H9 (cell line): ENCODE measurements around the gene CWH43. TPM values are rescaled to one million over a fixed set of nuclear protein-coding genes. Genes with fewer than 3 reads are reported as not detected.

Experiments used
- DNase-seq: peaks from one replicate; pipeline ENCODE4 v3.0.0-alpha.2; 2017
- H2AFZ ChIP-seq: one replicate; pipeline ENCODE4 v1.6.1; 2013; ENCODE audit warnings: mild to moderate bottlenecking, low read length, control low read depth, moderate library complexity
- H2AK5ac ChIP-seq: 2 replicates; pipeline ENCODE4 v1.6.1; 2013; ENCODE audit warnings: low read length, control low read depth, mixed read lengths; ENCODE audit not compliant: insufficient read length
- H2BK120ac ChIP-seq: one replicate; pipeline ENCODE4 v1.6.1; 2013; ENCODE audit warnings: low read depth, mild to moderate bottlenecking, low read length, control low read depth, inconsistent platforms; ENCODE audit not compliant: poor library complexity, severe bottlenecking
- H2BK12ac ChIP-seq: 2 replicates; pipeline ENCODE4 v1.6.1; 2013; ENCODE audit warnings: low read length, control low read depth, mixed read lengths, low read depth; ENCODE audit not compliant: insufficient read length
- H2BK15ac ChIP-seq: 2 replicates; pipeline ENCODE4 v1.6.1; 2013; ENCODE audit warnings: low read depth, low read length, control low read depth
- H2BK20ac ChIP-seq: one replicate; pipeline ENCODE4 v1.6.1; 2013; ENCODE audit warnings: low read depth, mild to moderate bottlenecking, low read length, control low read depth, inconsistent platforms; ENCODE audit not compliant: poor library complexity, severe bottlenecking
- H2BK5ac ChIP-seq: 2 replicates; pipeline ENCODE4 v1.6.1; 2013; ENCODE audit warnings: low read length, control low read depth, mixed read lengths; ENCODE audit not compliant: insufficient read length
- H3K14ac ChIP-seq: 2 replicates; pipeline ENCODE4 v1.6.1; 2013; ENCODE audit warnings: low read length, control low read depth; ENCODE audit not compliant: insufficient read depth
- H3K18ac ChIP-seq: 2 replicates; pipeline ENCODE4 v1.6.1; 2013; ENCODE audit warnings: low read depth, mild to moderate bottlenecking, mixed read lengths, low read length, control low read depth; ENCODE audit not compliant: insufficient read length
- H3K23ac ChIP-seq: 2 replicates; pipeline ENCODE4 v1.6.1; 2013; ENCODE audit warnings: low read length, control low read depth, mixed read lengths, low read depth; ENCODE audit not compliant: insufficient read length
- H3K23me2 ChIP-seq: 2 replicates; pipeline ENCODE4 v1.6.1; 2013; ENCODE audit warnings: low read depth, mild to moderate bottlenecking, mixed read lengths, low read length, control low read depth; ENCODE audit not compliant: insufficient read length, poor library complexity, severe bottlenecking
- H3K27ac ChIP-seq: 2 replicates; pipeline ENCODE4 v1.5.1; 2013; ENCODE audit warnings: low read length, control low read depth, mixed read lengths, low read depth; ENCODE audit not compliant: insufficient read length
- H3K27me3 ChIP-seq: 2 replicates; pipeline ENCODE4 v1.6.1; 2013; ENCODE audit warnings: low read length, control low read depth, inconsistent platforms; ENCODE audit not compliant: insufficient read depth
- H3K4ac ChIP-seq: 2 replicates; pipeline ENCODE4 v1.6.1; 2013; ENCODE audit warnings: low read depth, mild to moderate bottlenecking, control low read depth, inconsistent platforms, low read length, moderate library complexity
- H3K4me1 ChIP-seq: 2 replicates; pipeline ENCODE4 v1.6.1; 2013; ENCODE audit warnings: low read length, control low read depth, inconsistent platforms; ENCODE audit not compliant: insufficient read depth
- H3K4me2 ChIP-seq: 2 replicates; pipeline ENCODE4 v1.6.1; 2013; ENCODE audit warnings: low read length, control low read depth, mixed read lengths; ENCODE audit not compliant: insufficient read length, insufficient read depth
- H3K56ac ChIP-seq: 2 replicates; pipeline ENCODE4 v1.6.1; 2013; ENCODE audit warnings: low read depth, mild to moderate bottlenecking, mixed read lengths, low read length, control low read depth; ENCODE audit not compliant: insufficient read length
- H3K79me1 ChIP-seq: 2 replicates; pipeline ENCODE4 v1.6.1; 2013; ENCODE audit warnings: low read depth, mild to moderate bottlenecking, moderate library complexity, low read length, control low read depth, inconsistent platforms; ENCODE audit not compliant: insufficient read depth, poor library complexity, severe bottlenecking
- H3K79me2 ChIP-seq: 2 replicates; pipeline ENCODE4 v1.6.1; 2013; ENCODE audit warnings: low read length, control low read depth, inconsistent platforms; ENCODE audit not compliant: insufficient read depth
- H3K9ac ChIP-seq: 2 replicates; pipeline ENCODE4 v1.6.1; 2013; ENCODE audit warnings: low read length, control low read depth, mixed read lengths; ENCODE audit not compliant: insufficient read length; ENCODE audit errors: extremely low read depth
- H3K9me3 ChIP-seq: one replicate; pipeline ENCODE4 v1.6.1; 2013; ENCODE audit warnings: low read depth, low read length, inconsistent platforms; ENCODE audit not compliant: control insufficient read depth
- H3T11ph ChIP-seq: one replicate; pipeline ENCODE4 v1.6.1; 2013; ENCODE audit warnings: mild to moderate bottlenecking, low read length, control low read depth, inconsistent platforms
- H4K20me1 ChIP-seq: one replicate; pipeline ENCODE4 v1.6.1; 2013; ENCODE audit not compliant: control insufficient read depth, insufficient read length, insufficient read depth
- H4K5ac ChIP-seq: 2 replicates; pipeline ENCODE4 v1.6.1; 2013; ENCODE audit warnings: low read depth, mild to moderate bottlenecking, mixed read lengths, low read length, control low read depth; ENCODE audit not compliant: insufficient read length
- H4K8ac ChIP-seq: replicated peaks from 2 replicates; pipeline ENCODE4 v1.6.1; 2013; ENCODE audit warnings: low read length, control low read depth, mixed read lengths, low read depth; ENCODE audit not compliant: insufficient read length
- H4K91ac ChIP-seq: 2 replicates; pipeline ENCODE4 v1.6.1; 2013; ENCODE audit warnings: low read depth, mild to moderate bottlenecking, moderate library complexity, mixed read lengths, low read length, control low read depth; ENCODE audit not compliant: insufficient read length
- H3K27ac Mint-ChIP-seq, 3 experiments: 2 replicates in 2 of 3; 3 replicates in 1 of 3; pipeline ENCODE4 v1.8.0; 2020 to 2021; ENCODE audit warnings: mixed read lengths in 3 of 3, mild to moderate bottlenecking in 1 of 3, moderate library complexity in 1 of 3
- H3K27me3 Mint-ChIP-seq: 2 replicates; pipeline ENCODE4 v1.8.0; 2021; ENCODE audit warnings: low read depth, mild to moderate bottlenecking, moderate library complexity, mixed read lengths
- H3K36me3 Mint-ChIP-seq, 3 experiments: 2 replicates in 2 of 3; 3 replicates in 1 of 3; pipeline ENCODE4 v1.8.0; 2020 to 2021; ENCODE audit warnings: low read depth in 3 of 3, mixed read lengths in 3 of 3; ENCODE audit not compliant: insufficient read depth in 1 of 3
- H3K4me1 Mint-ChIP-seq, 2 experiments: 2 replicates each; pipeline ENCODE4 v1.8.0; 2020; ENCODE audit warnings: mixed read lengths in 2 of 2
- H3K4me3 Mint-ChIP-seq, 2 experiments: 2 replicates in 1 of 2; 3 replicates in 1 of 2; pipeline ENCODE4 v1.8.0; 2020 to 2021; ENCODE audit warnings: mild to moderate bottlenecking in 2 of 2, mixed read lengths in 2 of 2, moderate library complexity in 1 of 2
- H3K9me3 Mint-ChIP-seq, 2 experiments: 2 replicates in 1 of 2; 3 replicates in 1 of 2; pipeline ENCODE4 v1.8.0; 2020; ENCODE audit warnings: mild to moderate bottlenecking in 2 of 2, mixed read lengths in 2 of 2, moderate library complexity in 1 of 2
- WGBS: extraction: QIAGEN DNeasy Blood & Tissue Kit; methylation state at CpG from one replicate; pipeline ENCODE4 v1.1.7; 2013; ENCODE audit warnings: missing lambda C conversion rate, low lambda C conversion rate, mixed read lengths; ENCODE audit not compliant: insufficient read length; ENCODE audit errors: extremely low coverage; 5-methylcytosine and 5-hydroxymethylcytosine counted together
- total RNA-seq: library from RNA; stranded (reverse); gene quantifications from 2 replicates; pipeline ENCODE4 v1.2.1, GENCODE V29; 2021
- TF ChIP-seq, protein P1 (sequence below): fragments of 200-600 bp; sonication (generic); conservative IDR thresholded peaks from 3 replicates; pipeline ENCODE4 v1.8.0; 2021; ENCODE audit warnings: antibody characterized with exemption, mild to moderate bottlenecking

The CWH43 gene
- total RNA-seq, 1 experiment from 2014 or later, result not detected

DNA sequence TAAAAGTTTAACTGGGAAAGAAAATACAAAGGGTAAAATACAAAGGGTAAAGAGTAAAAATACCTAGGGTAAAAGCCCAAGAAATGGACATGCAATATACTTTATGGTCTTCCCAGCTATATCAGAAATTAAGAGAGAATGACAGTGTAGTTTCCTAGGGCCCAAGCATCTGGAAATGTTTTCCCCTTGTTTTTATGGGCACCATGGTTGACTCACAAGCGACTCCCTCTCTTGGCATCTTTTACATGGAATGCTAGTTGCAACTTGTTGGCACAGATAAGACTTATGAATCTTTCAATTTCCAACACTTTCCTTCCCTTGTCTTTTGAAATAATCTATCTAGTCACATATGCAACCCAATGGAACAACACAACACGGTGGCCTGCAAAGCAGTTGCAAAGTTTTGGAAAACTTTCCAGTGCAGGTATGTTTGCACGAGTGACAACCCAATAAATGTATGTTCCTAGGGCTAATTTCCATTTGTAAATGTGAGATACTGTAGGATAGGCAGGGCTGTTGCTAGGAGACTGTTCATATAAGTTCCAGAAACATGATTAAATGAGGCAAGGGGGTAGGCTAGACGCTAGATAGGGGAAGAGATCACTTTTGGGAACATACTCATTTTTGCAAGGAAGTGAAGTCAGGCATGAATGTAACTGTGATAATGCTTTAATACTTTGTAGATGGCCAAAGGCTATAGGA, 36.4 kb upstream of the CWH43 start:
- DNase-seq, result no peak
- no peak overlapping the region for H3K14ac ChIP-seq
- no peak overlapping the region for H3K9ac ChIP-seq
- H3K4me1 ChIP-seq, result peaks cover 3% of the 10 kb centered on the region; the same call in 1 of the 2 replicates
- H2AFZ ChIP-seq, result no peak overlapping the region
- no peak overlapping the region for H3K23ac ChIP-seq
- H3K18ac ChIP-seq, result no peak overlapping the region
- H4K20me1 ChIP-seq, result no peaks in the 10 kb centered on the region
- peaks cover 0 to 5% (median 3%) of the 10 kb centered on the region in 3 experiments; a peak in 4 of 7 replicates for H3K36me3 Mint-ChIP-seq
- no peaks in the 10 kb centered on the region for H3K79me2 ChIP-seq
- H3K4ac ChIP-seq, result no peak overlapping the region
- H3K23me2 ChIP-seq, result no peaks in the 10 kb centered on the region
- no peak overlapping the region for H2BK120ac ChIP-seq
- no peak overlapping the region for H2AK5ac ChIP-seq
- H4K8ac ChIP-seq, result no peak overlapping the region
- H4K91ac ChIP-seq, result no peak overlapping the region
- H3K56ac ChIP-seq, result no peak overlapping the region
- no peak overlapping the region for H3K4me2 ChIP-seq
- WGBS, result no CpG with 5 or more reads among the region's 4 CpGs
- TF ChIP-seq, protein P1, sequence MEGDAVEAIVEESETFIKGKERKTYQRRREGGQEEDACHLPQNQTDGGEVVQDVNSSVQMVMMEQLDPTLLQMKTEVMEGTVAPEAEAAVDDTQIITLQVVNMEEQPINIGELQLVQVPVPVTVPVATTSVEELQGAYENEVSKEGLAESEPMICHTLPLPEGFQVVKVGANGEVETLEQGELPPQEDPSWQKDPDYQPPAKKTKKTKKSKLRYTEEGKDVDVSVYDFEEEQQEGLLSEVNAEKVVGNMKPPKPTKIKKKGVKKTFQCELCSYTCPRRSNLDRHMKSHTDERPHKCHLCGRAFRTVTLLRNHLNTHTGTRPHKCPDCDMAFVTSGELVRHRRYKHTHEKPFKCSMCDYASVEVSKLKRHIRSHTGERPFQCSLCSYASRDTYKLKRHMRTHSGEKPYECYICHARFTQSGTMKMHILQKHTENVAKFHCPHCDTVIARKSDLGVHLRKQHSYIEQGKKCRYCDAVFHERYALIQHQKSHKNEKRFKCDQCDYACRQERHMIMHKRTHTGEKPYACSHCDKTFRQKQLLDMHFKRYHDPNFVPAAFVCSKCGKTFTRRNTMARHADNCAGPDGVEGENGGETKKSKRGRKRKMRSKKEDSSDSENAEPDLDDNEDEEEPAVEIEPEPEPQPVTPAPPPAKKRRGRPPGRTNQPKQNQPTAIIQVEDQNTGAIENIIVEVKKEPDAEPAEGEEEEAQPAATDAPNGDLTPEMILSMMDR, result no peak
- H3K27me3 Mint-ChIP-seq, result peaks cover 16% of the 10 kb centered on the region
- H3K27me3 ChIP-seq, result no peaks in the 10 kb centered on the region
- no peak overlapping the region; a peak in 1 of 5 replicates for H3K4me3 Mint-ChIP-seq
- H2BK15ac ChIP-seq, result no peak overlapping the region
- no peak overlapping the region for H3K27ac ChIP-seq
- no peaks in the 10 kb centered on the region for H3K79me1 ChIP-seq
- H3T11ph ChIP-seq, result no peak overlapping the region
- peaks cover 18 to 19% of the 10 kb centered on the region in 2 experiments for H3K4me1 Mint-ChIP-seq
- no peak overlapping the region for H3K27ac Mint-ChIP-seq
- no peak overlapping the region for H2BK20ac ChIP-seq
- no peak overlapping the region for H4K5ac ChIP-seq
- H3K9me3 Mint-ChIP-seq, result peaks cover 4 to 7% of the 10 kb centered on the region in 2 experiments; a peak in 4 of 5 replicates
- no peak overlapping the region for H2BK12ac ChIP-seq
- no peaks in the 10 kb centered on the region for H3K9me3 ChIP-seq
- H2BK5ac ChIP-seq, result no peak overlapping the region
